GM19099 (cell line): Measurements from ENCODE around the gene CCSER2.

ENCODE experiments used
- POLR2A ChIP-seq: IDR thresholded peaks from 3 replicates; pipeline ENCODE4 v1.6.1; 2011; ENCODE audit warnings: low read depth; ENCODE audit not compliant: insufficient read length; ENCODE audit errors: extremely low read depth

Gene CCSER2

DNA sequence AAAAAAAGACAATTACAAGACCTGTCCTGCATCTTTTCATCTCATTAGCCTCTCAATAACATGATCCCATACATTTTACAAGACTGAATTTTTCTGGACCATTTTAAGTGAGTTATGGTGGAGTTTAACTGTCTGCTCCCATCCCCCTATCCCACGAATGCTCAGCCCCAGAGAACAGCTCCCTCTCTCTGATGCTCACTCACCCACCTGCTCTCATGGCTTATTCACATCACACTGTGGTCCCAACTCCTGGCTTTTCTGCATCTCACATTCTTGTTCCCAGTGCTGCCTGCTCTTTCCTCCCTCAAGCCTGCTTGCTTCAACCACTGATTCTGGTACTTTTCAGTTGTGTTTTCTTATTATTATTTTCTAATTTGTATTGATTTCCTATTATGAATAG lies 20.4 kb upstream of the CCSER2 start:
- TF ChIP-seq POLR2A: no peak

DNA sequence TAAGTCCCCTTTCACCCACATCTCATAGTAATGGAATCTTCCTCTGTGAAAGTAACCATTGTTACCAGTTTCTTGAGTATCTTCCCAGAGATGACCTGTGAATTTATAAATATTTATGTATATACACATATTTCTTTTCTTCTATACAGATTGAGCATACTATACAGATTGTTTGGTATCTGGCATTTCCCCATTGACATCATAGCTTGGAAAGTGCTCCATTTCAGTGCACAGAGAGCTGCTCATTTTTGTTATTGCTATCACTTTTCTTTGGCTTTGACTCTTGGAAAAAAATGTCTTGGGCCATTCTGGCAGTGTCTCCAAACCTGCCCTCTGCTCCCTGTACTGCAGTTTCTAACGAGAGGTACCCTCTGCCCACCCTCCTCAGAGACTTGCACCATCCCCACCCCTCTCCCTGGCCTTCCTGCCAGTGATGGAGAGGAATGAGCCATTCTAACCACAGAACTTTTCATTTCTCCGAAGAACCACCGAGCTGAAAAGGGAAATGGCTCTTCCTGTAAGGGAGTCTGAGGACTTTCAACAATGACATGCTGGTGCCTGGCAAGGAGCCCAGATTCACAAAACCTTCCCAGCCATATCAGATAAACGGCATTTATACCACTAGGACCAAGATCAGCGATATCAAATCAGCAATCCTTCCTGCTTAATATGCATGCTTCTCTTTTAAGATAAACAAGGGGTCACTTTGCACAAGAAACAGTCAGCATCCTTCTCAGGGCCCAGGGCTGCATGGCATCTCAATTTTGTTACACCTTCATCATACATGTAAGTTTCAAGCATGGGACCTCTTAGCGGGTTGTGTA lies 19.7 kb upstream of the CCSER2 start:
- no peak for TF ChIP-seq POLR2A

DNA sequence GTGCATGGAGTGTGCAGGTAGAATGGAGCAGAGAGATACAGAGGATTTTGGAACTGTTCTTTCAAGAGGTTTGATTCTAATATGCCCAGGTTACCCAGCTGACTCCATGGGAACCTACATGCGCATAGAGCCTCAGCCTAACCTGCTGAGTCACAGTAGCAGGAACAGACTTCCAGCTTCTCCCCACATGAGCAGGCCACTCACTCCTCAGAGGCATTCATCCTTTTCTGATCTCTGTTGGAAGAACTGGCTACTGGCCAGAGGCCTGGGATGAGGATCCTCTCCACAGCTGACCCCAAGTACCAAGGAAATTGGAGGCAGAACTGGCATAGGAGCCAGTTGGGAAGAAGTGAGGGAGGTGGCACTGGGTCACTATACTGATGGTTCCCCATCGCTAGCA lies 17.9 kb upstream of the CCSER2 start:
- TF ChIP-seq POLR2A: no peak

DNA sequence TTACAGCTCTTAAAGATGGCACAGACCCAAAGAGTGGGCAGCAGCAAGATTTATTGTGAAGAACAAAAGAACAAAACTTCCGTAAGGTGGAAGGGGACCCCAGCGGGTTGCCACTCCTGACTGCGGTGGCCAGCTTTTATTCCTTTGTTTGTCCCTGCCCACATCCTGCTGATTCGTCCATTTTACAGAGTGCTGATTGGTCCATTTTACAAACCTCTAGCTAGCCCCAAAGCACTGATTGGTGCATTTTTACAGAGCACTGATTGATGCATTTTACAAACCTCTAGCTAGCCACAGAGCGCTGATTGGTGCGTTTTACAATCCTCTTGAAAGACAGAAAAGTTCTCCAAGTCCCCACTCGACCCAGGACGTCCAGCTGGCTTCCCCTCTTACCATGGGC lies 16.8 kb upstream of the CCSER2 start:
- TF ChIP-seq POLR2A: no peak

DNA sequence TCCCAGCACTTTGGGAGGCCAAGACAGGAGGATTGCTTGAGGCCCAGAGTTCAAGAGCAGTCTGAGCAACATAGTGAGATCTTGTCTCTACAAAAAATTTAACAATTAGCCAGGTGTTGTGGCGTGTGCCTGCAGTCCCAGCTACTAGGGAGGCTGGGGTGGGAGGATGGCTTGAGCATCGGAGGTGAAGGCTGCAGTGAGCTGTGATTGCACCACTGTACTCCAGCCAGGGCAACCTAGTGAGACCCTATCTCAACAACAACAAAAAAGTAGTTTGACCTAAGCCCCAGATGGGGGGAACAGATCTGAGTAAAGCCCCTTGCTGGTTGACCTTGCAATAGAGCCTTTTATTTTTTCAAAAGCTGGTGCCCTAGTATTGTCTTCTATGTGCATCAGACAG lies 15.6 kb upstream of the CCSER2 start:
- no peak for TF ChIP-seq POLR2A

DNA sequence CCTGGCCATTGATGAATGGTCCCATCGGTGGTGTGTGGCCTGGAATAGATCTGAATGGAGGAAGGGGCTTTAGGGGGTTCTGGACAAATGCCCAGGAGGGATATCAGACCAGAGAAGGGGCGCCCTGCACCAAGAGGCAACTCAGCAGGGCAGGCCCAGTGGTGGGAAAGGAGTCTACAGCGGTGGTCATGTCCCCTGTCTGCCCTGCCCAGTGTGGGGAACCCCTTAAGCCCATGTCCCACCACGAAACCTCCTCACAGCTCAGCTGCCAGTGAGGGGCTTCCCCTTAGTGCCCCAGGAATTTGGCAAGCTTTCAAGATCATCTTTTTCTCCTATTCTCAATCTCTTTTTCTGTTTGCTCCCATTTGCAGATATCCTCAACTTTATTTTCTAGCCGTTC lies 14.1 kb upstream of the CCSER2 start:
- TF ChIP-seq POLR2A: no peak

DNA sequence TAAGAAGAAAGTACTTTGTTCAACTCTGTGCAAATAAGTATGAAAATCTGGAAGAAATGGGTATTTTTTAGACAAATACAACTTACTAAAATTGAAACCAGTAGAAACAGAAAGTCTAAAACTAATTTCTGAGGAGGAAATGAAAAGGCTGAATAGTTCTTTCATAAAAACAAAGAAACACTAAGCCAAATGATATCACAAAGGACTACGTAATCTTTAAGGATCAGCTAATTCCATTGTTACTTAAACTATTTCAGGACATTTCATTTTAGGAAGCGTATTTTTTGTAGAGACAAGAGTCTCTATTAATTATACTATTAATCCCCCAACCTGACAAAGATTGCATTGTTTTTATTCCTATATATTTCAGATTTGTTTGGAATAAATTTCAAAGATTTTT lies 11.2 kb upstream of the CCSER2 start:
- TF ChIP-seq POLR2A: no peak

DNA sequence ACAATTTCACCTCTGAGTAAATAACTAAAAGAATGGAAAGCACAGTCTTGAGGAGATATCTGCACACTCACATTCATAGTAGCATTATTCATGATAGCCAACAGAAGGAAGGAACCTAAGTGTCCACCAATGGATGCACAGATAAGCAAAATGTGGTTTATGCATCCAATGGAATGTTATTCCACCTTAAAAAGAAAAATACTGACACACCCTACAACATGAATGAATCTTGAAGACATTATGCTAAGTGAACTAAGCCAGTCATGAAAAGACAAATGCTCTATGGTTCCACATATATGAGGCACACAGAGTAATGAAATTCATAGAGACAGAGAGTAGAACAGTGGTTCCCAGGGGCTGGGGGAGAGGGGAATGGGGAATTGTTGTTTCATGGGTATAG lies 6.5 kb upstream of the CCSER2 start:
- TF ChIP-seq POLR2A: no peak

DNA sequence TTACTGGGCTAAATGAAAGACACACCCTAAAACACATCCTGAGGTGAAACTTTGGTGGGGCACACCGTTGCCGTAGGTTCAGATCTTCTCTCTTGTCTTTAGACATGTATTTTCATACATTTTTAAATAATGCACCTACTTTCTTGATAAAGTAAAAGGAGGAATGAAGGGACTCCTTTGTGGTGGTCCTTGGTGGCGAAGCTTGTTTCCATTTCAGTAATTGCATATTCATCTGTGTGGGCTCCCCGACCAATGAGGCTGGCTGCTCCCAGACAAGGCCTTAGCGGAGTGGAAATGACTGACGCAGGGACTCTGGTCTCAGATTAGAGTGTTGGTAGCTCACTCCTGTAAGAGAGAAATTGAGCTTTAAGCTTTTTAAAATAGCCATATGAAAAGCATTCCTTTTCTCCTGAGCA lies 815 bp downstream of the CCSER2 start:
- TF ChIP-seq POLR2A: no peak

DNA sequence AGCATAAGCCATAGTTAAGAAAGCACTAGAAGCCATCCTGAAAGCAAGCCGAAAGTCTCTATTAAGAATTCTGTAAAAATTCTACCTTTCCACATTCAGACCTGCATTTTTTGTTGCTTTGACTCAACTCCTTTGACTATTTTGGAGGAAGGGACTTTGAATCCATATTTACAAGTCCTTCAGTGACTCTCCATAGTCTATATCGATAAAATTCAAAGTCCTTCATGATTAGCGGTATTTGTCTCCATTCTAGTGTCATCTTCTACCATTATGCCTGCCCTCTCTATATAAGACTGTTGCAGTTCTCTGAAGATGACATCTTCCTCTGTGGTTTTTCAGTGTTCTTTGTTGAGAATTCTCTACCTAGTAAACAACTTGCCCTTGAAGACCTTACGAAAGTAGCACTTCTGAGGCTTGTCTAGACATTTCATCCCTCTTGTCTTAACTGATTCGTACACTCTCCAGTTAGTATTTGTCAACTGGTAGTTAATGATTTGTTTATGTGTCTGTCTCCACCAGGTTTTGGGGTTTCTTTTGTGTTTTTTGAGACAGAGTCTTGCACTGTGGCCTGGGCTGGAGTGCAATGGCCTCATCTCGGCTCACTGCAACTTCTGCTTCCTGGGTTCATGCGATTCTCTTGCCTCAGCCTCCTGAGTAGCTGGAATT lies 1.7 kb downstream of the CCSER2 start:
- no peak for TF ChIP-seq POLR2A

DNA sequence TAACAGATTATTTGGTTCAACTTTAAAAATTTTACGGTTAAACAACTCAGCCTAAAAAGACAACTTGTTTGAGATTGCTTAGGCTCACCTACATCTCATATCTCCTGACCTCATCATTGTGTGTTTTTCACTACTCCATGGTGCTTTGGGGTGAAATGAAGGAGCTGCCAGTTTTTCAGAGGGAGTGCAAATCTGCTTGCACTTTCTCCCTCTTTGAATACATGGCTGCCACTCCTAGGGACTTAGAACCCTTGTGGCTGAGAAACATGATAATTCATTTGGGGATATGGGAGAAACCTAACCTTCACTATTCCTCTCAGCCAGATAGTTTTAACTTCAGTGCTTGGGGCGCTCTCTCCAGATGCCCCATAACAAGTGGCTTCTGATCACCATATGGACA lies 2.7 kb downstream of the CCSER2 start:
- no peak for TF ChIP-seq POLR2A

DNA sequence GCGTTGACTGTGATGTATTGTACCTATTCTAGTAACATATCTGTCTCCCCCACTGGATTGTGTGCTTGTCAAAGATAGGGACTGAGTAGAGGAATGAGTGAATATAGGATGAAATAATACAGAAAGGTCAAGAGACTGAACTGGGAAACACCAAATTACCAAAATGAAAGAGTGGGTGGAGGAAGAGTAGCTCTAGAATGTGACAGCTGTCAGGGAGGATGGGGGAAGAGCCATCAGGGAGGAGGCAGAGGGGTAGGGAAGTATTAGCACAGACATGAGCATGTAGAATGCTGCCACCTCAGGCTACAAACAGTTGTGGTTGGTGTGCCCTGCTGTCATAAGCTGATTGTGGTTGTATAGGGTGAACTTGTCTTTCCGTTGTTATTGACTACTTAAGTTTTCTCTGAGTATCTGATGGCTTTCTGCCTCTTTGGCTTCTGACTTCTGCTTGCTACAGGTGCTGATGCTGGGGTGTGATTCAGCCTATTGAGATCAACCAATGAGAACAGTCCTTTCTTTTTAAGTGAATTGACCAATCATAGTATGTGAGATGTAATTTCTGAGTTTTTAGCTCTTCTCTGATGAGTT lies 5.6 kb downstream of the CCSER2 start:
- no peak for TF ChIP-seq POLR2A

DNA sequence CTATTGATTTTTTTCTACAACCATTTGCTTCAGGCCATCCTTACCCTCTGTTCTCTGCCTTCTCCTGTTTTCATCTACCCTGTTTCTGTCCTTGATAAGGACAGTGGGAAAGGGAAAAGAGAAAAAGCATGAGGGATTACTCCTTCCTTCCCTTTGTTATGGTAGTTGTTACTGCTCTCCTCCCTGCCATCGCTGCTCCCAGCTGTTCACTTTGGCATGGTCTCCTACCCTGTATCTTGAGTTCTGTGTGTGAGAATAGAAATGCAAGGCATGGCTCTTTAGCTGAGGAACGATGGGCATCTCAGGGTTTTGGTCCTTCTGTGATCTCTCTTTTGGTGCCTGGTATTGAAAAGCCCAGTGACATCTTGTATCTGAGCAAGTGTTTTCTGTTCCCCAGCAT lies 6.4 kb downstream of the CCSER2 start:
- TF ChIP-seq POLR2A: no peak

DNA sequence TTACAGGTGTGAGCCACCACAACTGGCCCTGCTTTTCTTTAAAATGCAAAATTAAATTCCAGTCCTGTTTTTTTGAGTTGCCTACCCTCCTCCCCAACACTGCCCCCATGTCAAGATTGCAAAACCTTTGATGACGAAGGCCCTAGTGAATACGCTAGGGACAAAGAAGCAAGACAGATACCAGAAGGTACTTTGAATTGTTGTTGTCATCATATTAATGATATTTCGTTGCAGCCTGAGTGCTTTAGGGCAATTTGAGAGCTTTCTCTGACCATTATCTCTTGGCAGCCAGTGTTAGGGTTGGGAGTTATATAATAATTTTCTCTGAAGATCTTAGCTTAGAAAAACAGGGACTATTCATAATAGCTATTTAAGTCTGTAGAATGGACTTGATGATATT lies 7.1 kb downstream of the CCSER2 start:
- no peak for TF ChIP-seq POLR2A

DNA sequence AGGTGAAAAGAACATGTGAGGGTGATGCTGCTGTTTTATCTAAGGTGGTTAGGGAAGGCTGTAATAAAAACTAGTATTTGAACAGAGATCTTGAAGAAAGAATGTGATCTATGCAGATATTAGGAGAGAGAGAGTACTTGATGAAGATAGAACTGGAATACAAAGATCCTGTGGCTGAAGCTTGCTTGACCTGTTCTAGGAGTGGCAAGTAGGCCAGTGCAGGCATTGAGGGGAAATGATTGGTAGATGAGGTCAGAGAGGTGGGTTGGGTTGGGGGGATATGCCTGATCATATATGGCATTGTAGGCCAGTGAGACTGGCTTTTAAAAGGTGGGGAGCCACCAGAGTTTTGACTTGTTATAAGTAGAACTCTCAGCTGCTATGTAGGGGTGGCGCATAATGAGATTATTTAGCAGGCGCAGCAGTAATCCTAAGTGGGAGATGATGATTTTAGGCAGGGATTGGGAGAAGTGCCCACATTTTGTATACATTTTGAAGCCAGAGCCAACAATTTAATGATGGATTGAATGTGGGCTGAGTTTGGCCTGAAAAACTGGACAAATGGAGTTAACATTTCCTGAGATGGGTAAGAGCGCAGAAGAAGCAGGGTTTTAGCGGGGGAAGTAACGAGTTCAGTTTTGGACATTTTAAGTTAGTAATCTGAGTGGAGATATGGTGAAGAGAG lies 8.2 kb downstream of the CCSER2 start:
- TF ChIP-seq POLR2A: no peak
